Activated CD8-positive, alpha-beta T cell treated with anti-CD3 and anti-CD28 coated beads, Interleukin-2, amount 10 ng/mL, durations not matched to agents 7 days and 5 days (primary cell): ENCODE measurements around the gene SAFB2. TPM values are rescaled to one million over a fixed set of nuclear protein-coding genes. Genes with fewer than 3 reads are reported as not detected.
"Not testable (repeated sequence)": the region's sequence is repeated elsewhere in the genome, so short reads cannot be mapped to it uniquely, and the experiment has no call there.

Experiments
- ATAC-seq: fragments of 150-1000 bp; cut with Tn5 transposase; one replicate; pipeline ENCODE4 v1.10.0; 2021; ENCODE audit warnings: moderate library complexity
- CTCF ChIA-PET: fragments of 350-600 bp; sonication (Branson Sonifier 250); formaldehyde crosslinking; loops from one replicate; lab custom pipeline; 2021; ENCODE audit warnings: antibody characterized with exemption; lab: Charles Lee
- POLR2A ChIA-PET: fragments of 350-600 bp; sonication (Branson Sonifier 250); formaldehyde crosslinking; loops from one replicate; lab custom pipeline; 2021; ENCODE audit warnings: antibody characterized with exemption; lab: Charles Lee
- DNase-seq: peaks from one replicate; pipeline ENCODE4 v3.0.0-alpha.2; 2020
- H3K27ac Mint-ChIP-seq: one replicate; pipeline ENCODE4 v1.8.0; 2021; ENCODE audit warnings: mild to moderate bottlenecking, mixed read lengths
- H3K27me3 Mint-ChIP-seq: one replicate; pipeline ENCODE4 v1.8.0; 2021; ENCODE audit warnings: low read depth, mixed read lengths
- H3K36me3 Mint-ChIP-seq: one replicate; pipeline ENCODE4 v1.8.0; 2021; ENCODE audit warnings: low read depth, mixed read lengths
- H3K4me1 Mint-ChIP-seq: one replicate; pipeline ENCODE4 v1.8.0; 2021; ENCODE audit warnings: low read depth, mixed read lengths
- H3K4me3 Mint-ChIP-seq: one replicate; pipeline ENCODE4 v1.8.0; 2021; ENCODE audit warnings: mild to moderate bottlenecking, mixed read lengths
- H3K9me3 Mint-ChIP-seq: one replicate; pipeline ENCODE4 v1.8.0; 2022; ENCODE audit warnings: mixed read lengths; ENCODE audit not compliant: insufficient read depth
- total RNA-seq, 2 experiments: library from RNA; stranded (reverse); gene quantifications; one replicate each; pipeline ENCODE4 v1.2.3, GENCODE V29; 2021

The SAFB2 gene
- total RNA-seq, 2 experiments from 2014 or later: 84.2 to 96.6 TPM

- ChIA-PET POLR2A (interaction anchor here (1.0 to 1.1 kb wide), 2 partner anchors 70 to 100 kb away, joined by 3 to 4 read pairs; partner anchors contain the start of genes CATSPERD and LONP1), CTCF (interaction anchor here (2.1 to 5.9 kb wide), 2 partner anchors 40 to 68 kb away, joined by 6 to 63 read pairs; partner anchors contain the start of gene RPL36)
- no peaks in the 10 kb centered on the region for H3K9me3 Mint-ChIP-seq
- DNase-seq: no peak
- no peak overlapping the region for H3K27ac Mint-ChIP-seq
- H3K4me1 Mint-ChIP-seq: peaks cover 51% of the 10 kb centered on the region
- peaks cover 68% of the 10 kb centered on the region for H3K36me3 Mint-ChIP-seq
- peak overlapping the region; percentile 100 for H3K4me3 Mint-ChIP-seq
- no peaks in the 10 kb centered on the region for H3K27me3 Mint-ChIP-seq
- no peak for ATAC-seq
Observed at GRCh38 chr19:5619946-5620345, 2.6 kb downstream of the SAFB2 start.

GRCh38 chr19:5618591-5618990 lies 4.0 kb downstream of the SAFB2 start:
- CTCF ChIA-PET: interaction anchor here (0.7 to 1.4 kb wide), 3 partner anchors 68 to 1738 kb away, joined by 3 to 5 read pairs (median 5); partner anchors contain the start of gene RPL36

GRCh38 chr19:5617080-5617479 lies 5.5 kb downstream of the SAFB2 start:
- H3K36me3 Mint-ChIP-seq: peaks cover 78% of the 10 kb centered on the region
- H3K27ac Mint-ChIP-seq: no peak overlapping the region
- POLR2A ChIA-PET: no interaction called here
- no peaks in the 10 kb centered on the region for H3K27me3 Mint-ChIP-seq
- H3K4me3 Mint-ChIP-seq: no peak overlapping the region
- H3K9me3 Mint-ChIP-seq: no peaks in the 10 kb centered on the region
- H3K4me1 Mint-ChIP-seq: peaks cover 39% of the 10 kb centered on the region
- ATAC-seq (no peak), DNase-seq (no peak)
- CTCF ChIA-PET: interaction anchor here (0.6 kb wide), 1 partner anchor 118 kb away, joined by 3 read pairs; no protein-coding TSS in a partner anchor

More at GRCh38 chr19:5618591-5618990, 4.0 kb downstream of the SAFB2 start:
- Mint-ChIP-seq H3K27ac (no peak overlapping the region), H3K36me3 (peaks cover 70% of the 10 kb centered on the region), H3K4me3 (no peak overlapping the region), H3K9me3 (no peaks in the 10 kb centered on the region), H3K27me3 (no peaks in the 10 kb centered on the region), H3K4me1 (peaks cover 44% of the 10 kb centered on the region)
- DNase-seq (no peak), ATAC-seq (no peak)
- POLR2A ChIA-PET: interaction anchor here (0.6 kb wide), 2 partner anchors 8 to 34 kb away, joined by 3 read pairs; no protein-coding TSS in a partner anchor

GRCh38 chr19:5615756-5616327 lies 6.7 kb downstream of the SAFB2 start:
- Mint-ChIP-seq H3K27ac (no peak overlapping the region), H3K4me3 (no peak overlapping the region), H3K4me1 (peaks cover 32% of the 10 kb centered on the region), H3K9me3 (no peaks in the 10 kb centered on the region), H3K36me3 (peaks cover 75% of the 10 kb centered on the region), H3K27me3 (no peaks in the 10 kb centered on the region)
- DNase-seq: no peak
- no peak for ATAC-seq
- CTCF ChIA-PET: interaction anchor here (0.6 kb wide), 1 partner anchor 81 kb away, joined by 3 read pairs; no protein-coding TSS in a partner anchor
- POLR2A ChIA-PET: no interaction called here

GRCh38 chr19:5612891-5613865 lies 9.4 kb downstream of the SAFB2 start:
- Mint-ChIP-seq H3K4me3 (no peak overlapping the region), H3K9me3 (no peaks in the 10 kb centered on the region), H3K27me3 (no peaks in the 10 kb centered on the region), H3K36me3 (peaks cover 74% of the 10 kb centered on the region), H3K4me1 (peaks cover 10% of the 10 kb centered on the region), H3K27ac (no peak overlapping the region)
- ChIA-PET POLR2A (interaction anchor here (0.5 to 1.9 kb wide), 2 partner anchors 9 to 12 kb away, joined by 3 to 7 read pairs; partner anchors contain the start of genes SAFB and SAFB2), CTCF (no interaction called here)
- DNase-seq (no peak), ATAC-seq (no peak)

GRCh38 chr19:5609881-5610448 lies 12.6 kb downstream of the SAFB2 start:
- H3K27ac Mint-ChIP-seq: no peak overlapping the region
- ChIA-PET CTCF (no interaction called here), POLR2A (no interaction called here)
- H3K36me3 Mint-ChIP-seq: peaks cover 78% of the 10 kb centered on the region
- DNase-seq (no peak), ATAC-seq (no peak)
- H3K27me3 Mint-ChIP-seq: no peaks in the 10 kb centered on the region
- H3K4me3 Mint-ChIP-seq: no peak overlapping the region
- no peaks in the 10 kb centered on the region for H3K4me1 Mint-ChIP-seq
- no peaks in the 10 kb centered on the region for H3K9me3 Mint-ChIP-seq

GRCh38 chr19:5608766-5609165 lies 13.8 kb downstream of the SAFB2 start:
- POLR2A ChIA-PET, CTCF ChIA-PET, DNase-seq, H3K4me1 Mint-ChIP-seq, H3K9me3 Mint-ChIP-seq, H3K27me3 Mint-ChIP-seq, H3K27ac Mint-ChIP-seq, H3K4me3 Mint-ChIP-seq, ATAC-seq: not testable (repeated sequence)
- peaks cover 77% of the 10 kb centered on the region for H3K36me3 Mint-ChIP-seq

GRCh38 chr19:5608291-5608690 lies 14.3 kb downstream of the SAFB2 start:
- DNase-seq (no peak), ATAC-seq (no peak)
- no peaks in the 10 kb centered on the region for H3K9me3 Mint-ChIP-seq
- H3K27ac Mint-ChIP-seq: no peak overlapping the region
- peaks cover 77% of the 10 kb centered on the region for H3K36me3 Mint-ChIP-seq
- no peak overlapping the region for H3K4me3 Mint-ChIP-seq
- H3K27me3 Mint-ChIP-seq: no peaks in the 10 kb centered on the region
- ChIA-PET CTCF (interaction anchor here (1.0 kb wide), 1 partner anchor 11 kb away, joined by 3 read pairs; no protein-coding TSS in a partner anchor), POLR2A (no interaction called here)
- H3K4me1 Mint-ChIP-seq: no peaks in the 10 kb centered on the region

GRCh38 chr19:5607318-5608275 lies 15.0 kb downstream of the SAFB2 start:
- Mint-ChIP-seq H3K27me3 (no peaks in the 10 kb centered on the region), H3K9me3 (no peaks in the 10 kb centered on the region), H3K4me1 (no peaks in the 10 kb centered on the region), H3K4me3 (no peak overlapping the region), H3K36me3 (peaks cover 72% of the 10 kb centered on the region), H3K27ac (no peak overlapping the region)
- ChIA-PET POLR2A (no interaction called here), CTCF (interaction anchor here (1.0 kb wide), 1 partner anchor 12 kb away, joined by 3 read pairs; no protein-coding TSS in a partner anchor)
- no peak for ATAC-seq
- DNase-seq: no peak

GRCh38 chr19:5605362-5605761 lies 17.2 kb downstream of the SAFB2 start:
- DNase-seq (no peak), ATAC-seq (no peak)
- Mint-ChIP-seq H3K36me3 (peaks cover 74% of the 10 kb centered on the region), H3K4me1 (no peaks in the 10 kb centered on the region), H3K27ac (no peak overlapping the region), H3K4me3 (no peak overlapping the region), H3K27me3 (no peaks in the 10 kb centered on the region), H3K9me3 (no peaks in the 10 kb centered on the region)
- ChIA-PET CTCF (no interaction called here), POLR2A (no interaction called here)
